GM10266 (cell line): Measurements from ENCODE around the gene VMP1.
"Not testable (repeated sequence)": the region's sequence is repeated elsewhere in the genome, so short reads cannot be mapped to it uniquely, and the experiment has no call there.

Experiments used
- DNase-seq: peaks from one replicate; pipeline ENCODE4 v3.0.0; 2012; ENCODE audit errors: extremely low spot score
- CTCF ChIP-seq: IDR thresholded peaks from 2 replicates; pipeline ENCODE4 v1.5.1; 2012; ENCODE audit warnings: mild to moderate bottlenecking, low read depth; ENCODE audit not compliant: control insufficient read depth, insufficient read depth; ENCODE audit errors: missing control alignments

The VMP1 gene

DNA sequence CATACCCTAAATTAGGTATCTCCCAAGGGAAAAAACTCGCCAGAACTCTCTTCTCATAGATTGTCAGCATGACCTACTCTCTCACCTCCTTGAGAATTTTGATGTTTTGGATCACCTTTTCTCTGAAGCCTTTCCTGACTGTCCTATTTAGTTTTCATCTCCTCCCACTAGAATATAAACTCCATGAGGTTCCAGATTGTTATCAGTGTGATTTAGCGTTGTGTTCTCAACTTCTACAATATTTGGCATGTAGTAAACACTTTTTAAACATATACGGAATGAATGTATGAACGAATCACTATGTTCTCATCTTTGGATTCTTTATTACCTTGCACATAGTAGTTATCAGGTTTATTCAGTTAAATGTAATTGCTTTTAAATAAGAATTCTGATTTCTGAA, 88.7 kb downstream of the VMP1 start:
- DNase-seq: no peak
- no peak for TF ChIP-seq CTCF

DNA sequence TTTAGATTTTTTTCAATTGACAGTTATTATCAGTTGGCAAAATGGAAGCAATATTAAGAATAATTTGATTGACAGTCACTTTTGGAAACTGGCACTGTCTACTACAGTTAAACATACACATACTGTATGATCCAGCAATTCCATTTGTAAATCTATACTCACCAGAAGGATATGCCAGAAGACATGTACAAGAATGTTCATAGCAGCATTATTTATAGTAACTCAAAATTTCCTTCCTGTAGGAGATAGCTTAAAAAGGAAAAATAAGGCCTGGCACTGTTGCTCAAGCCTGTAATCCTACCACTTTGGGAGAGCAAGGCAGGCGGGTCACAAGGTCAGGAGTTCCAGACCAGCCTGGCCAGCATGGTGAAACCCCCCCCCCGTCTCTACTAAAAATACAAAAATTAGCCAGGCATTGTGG, 89.3 kb downstream of the VMP1 start:
- DNase-seq: no peak
- TF ChIP-seq CTCF: no peak

GRCh38 chr17:59798111-59798510, 90.7 kb downstream of the VMP1 start:
- no peak for TF ChIP-seq CTCF
- no peak for DNase-seq

DNA sequence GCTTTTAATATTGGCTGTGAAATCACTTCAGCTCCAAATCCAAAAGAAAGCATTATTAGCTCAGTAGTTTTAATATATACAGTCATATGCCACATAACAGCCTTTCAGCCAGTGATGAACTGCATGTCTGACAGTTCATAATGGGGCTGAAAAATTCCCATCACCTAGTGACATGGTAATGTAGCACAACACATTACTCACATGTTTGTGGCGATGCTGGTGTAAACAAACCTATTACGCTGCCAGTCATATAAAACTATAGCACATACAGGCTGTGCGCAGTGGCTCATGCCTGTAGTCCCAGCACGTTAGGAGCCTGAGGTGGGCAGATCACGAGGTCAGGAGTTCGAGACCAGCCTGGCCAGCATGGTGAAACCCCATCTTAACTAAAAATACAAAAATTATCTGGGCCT, 93.1 kb downstream of the VMP1 start:
- no peak for TF ChIP-seq CTCF
- no peak for DNase-seq

DNA sequence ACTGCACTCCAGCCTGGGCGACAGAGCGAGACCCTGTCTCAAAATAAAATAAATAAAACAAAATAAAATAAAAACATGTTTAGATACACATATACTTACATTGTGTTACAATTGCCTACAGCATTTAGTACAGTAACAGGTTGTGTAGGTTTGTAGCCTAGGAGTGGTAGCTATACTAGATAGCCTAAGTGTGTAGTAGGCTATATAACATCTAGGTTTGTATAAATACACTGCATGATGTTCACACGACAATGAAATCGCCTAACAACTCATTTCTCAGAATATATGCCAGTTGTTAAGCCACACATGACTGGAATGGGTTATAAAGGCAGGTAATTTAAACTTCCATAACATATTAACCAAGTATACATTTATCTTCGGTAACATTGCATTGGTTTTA, 94.7 kb downstream of the VMP1 start:
- no peak for DNase-seq
- TF ChIP-seq CTCF: no peak

DNA sequence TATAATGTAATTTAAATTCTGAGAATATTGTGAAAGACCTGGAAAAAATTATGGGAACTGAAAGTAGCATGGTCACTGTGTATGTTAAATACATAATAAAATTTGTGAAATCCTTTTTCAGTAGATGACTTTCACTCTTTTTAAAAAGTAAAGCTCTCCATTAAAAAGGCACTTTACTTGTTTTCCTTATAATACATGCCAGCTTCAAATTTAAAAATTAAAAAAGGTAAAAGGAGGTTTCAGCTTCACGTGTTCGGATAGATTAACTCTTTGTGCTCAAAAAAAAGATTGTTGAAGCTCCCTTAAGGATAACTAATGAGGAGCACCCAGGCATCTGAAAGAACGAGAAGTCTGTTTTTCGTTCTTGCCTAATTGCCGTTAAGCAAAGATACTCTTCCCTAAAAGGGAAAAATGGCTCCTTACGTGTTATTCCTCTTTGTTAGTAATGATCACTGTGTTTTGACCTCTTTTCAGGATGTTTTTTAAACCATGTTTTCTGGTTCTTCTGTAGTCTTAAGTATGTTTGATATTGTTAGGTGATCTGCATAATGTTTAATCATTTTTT, 97.5 kb downstream of the VMP1 start:
- no peak for DNase-seq
- no peak for TF ChIP-seq CTCF

- not testable (repeated sequence) for DNase-seq
Measured at GRCh38 chr17:59806322-59806721, 98.9 kb downstream of the VMP1 start.

GRCh38 chr17:59807892-59808509, 100.5 kb downstream of the VMP1 start:
- no peak for DNase-seq
- no peak for TF ChIP-seq CTCF
